Measurements from ENCODE around the gene PAQR9. TPM values are rescaled to one million over a fixed set of nuclear protein-coding genes. Genes with fewer than 3 reads are reported as not detected.

PAQR9 gene
- total RNA-seq, 1 donor from 2014 or later: 15.3 TPM

DNA sequence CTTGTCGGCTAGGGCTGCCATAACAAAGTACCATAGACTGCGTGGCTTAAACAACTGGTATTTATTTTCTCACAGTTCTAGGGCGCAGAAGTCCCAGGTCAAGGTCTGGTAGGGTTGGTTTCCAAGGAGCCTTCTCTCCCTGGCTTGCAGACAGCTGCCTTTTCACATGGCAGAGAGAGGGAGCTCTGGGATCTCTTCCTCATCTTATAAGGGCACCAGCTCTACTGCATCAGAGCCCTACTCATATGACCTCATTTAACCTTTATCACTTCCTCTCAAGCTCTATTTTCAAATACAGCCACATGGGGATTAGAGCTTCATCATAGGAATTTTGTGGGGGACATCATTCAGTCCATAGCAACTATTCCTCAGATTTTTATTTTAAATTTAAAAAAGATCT is 17.6 kb upstream of the PAQR9 start:
- intact Hi-C loops (cut with micrococcal nuclease): no loop called here
- Histone ChIP-seq H3K36me3 (no peaks in the 10 kb centered on the region), H3K4me3 (no peak overlapping the region), H3K27me3 (ENCODE audit: low read depth) (no peaks in the 10 kb centered on the region), H3K9me3 (replicated peaks) (no peaks in the 10 kb centered on the region), H3K4me1 (peaks cover 20% of the 10 kb centered on the region), H3K27ac (replicated peaks) (no peak overlapping the region)
- DNase-seq: no peak
- TF ChIP-seq, protein P1, sequence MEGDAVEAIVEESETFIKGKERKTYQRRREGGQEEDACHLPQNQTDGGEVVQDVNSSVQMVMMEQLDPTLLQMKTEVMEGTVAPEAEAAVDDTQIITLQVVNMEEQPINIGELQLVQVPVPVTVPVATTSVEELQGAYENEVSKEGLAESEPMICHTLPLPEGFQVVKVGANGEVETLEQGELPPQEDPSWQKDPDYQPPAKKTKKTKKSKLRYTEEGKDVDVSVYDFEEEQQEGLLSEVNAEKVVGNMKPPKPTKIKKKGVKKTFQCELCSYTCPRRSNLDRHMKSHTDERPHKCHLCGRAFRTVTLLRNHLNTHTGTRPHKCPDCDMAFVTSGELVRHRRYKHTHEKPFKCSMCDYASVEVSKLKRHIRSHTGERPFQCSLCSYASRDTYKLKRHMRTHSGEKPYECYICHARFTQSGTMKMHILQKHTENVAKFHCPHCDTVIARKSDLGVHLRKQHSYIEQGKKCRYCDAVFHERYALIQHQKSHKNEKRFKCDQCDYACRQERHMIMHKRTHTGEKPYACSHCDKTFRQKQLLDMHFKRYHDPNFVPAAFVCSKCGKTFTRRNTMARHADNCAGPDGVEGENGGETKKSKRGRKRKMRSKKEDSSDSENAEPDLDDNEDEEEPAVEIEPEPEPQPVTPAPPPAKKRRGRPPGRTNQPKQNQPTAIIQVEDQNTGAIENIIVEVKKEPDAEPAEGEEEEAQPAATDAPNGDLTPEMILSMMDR (IDR thresholded peaks at IDR 0.05; ENCODE audit: borderline replicate concordance): no peak

DNA sequence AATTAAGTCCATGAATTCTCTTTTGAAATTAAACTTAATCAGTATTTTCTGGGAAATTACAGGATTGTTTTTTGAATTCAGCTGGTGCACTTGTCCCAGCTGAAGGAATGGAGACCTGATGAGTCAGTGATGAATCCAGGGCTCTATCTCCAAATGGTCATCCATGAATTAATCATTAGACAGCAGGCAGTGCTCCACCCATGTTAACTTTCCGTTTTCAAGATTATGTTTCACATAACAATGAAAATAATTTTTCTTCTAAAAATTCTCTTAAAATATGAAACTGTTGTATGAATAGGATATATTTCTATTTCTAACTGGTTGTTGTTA is 13.9 kb upstream of the PAQR9 start:
- TF ChIP-seq, protein P1 (IDR thresholded peaks at IDR 0.05; ENCODE audit: borderline replicate concordance): no peak
- intact Hi-C loops (cut with micrococcal nuclease): no loop called here
- Histone ChIP-seq H3K27me3 (ENCODE audit: low read depth) (no peaks in the 10 kb centered on the region), H3K4me3 (no peak overlapping the region), H3K9me3 (replicated peaks) (no peaks in the 10 kb centered on the region), H3K4me1 (peaks cover 45% of the 10 kb centered on the region), H3K27ac (replicated peaks) (peak overlapping the region; percentile 87), H3K36me3 (no peaks in the 10 kb centered on the region)
- DNase-seq: no peak

DNA sequence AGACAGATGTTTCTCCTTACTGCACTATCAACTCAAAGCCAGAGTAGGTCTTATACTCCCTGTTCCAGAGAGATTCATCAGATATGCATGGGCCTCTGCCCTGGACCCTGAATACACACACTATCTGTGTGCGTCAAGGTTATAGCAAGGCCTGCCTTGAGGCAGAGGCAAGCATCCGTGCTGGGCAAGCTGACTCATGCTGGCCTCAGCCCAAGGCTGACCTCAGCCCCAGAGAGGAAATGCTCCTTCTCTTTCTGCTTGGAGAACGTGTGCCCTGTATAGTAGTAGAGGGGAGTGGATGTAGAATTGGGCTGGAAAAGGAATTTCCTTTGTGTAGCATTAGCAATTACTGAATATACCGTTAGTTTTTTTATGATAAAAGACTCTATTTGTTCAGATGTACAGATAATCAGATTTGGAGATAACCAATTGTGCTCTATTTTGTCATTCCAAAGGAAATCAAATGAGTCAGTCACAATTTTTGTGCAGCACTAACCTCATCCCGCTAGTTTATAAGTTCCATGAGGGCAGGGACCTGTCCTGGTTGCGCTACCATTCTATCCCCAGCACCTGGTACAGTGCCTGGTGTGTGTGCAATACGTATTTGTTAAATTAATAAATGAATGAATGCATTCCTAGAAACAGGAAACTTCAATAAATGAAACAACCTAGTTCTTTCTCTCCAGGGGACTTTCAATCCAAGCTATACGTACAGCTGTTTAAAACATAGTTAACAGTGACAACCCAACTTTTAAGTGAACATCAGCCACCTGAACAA is 13.3 kb upstream of the PAQR9 start:
- H3K9me3 ChIP-seq (replicated peaks): no peaks in the 10 kb centered on the region
- intact Hi-C loops (cut with micrococcal nuclease): no loop called here
- peaks cover 50% of the 10 kb centered on the region for H3K4me1 ChIP-seq
- no peaks in the 10 kb centered on the region for H3K27me3 ChIP-seq (ENCODE audit: low read depth)
- no peaks in the 10 kb centered on the region for H3K36me3 ChIP-seq
- TF ChIP-seq, protein P1 (IDR thresholded peaks at IDR 0.05; ENCODE audit: borderline replicate concordance): no peak
- DNase-seq: peak; percentile 90
- H3K27ac ChIP-seq (replicated peaks): peak overlapping the region; percentile 87
- no peak overlapping the region for H3K4me3 ChIP-seq

DNA sequence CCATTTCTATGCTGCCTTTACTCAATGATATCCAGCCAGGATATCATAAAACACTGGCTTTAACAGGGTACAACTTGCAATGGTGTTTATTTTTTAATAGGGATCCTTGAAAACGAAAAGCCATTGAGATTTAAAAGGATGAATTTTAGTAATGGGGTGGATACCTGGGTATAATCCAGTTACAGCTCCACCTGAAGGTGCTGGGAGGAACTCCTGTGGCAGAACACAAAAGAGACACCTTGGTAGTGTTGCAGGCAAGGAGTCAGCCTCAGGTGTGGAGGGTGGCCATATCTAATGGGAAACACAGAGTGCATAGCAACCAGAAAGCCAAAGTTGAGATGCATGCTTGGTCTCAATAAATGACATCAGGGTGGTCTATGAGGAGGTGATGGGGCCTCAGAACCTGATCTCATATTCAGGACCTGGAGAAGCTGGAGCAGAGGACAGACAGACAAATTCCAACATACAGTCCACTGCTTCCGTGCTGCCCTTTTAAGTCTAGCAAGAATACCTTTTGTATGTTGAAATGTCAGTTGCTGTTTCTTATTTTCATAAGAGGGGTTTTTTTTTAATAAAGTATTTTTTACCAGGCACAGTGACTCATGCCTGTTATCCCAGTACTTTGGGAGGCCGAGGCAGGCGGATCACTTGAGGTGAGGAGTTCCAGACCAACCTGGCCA is 12.0 kb upstream of the PAQR9 start:
- Histone ChIP-seq H3K9me3 (replicated peaks) (no peaks in the 10 kb centered on the region), H3K36me3 (no peaks in the 10 kb centered on the region), H3K27me3 (ENCODE audit: low read depth) (no peaks in the 10 kb centered on the region), H3K4me1 (peaks cover 54% of the 10 kb centered on the region), H3K4me3 (no peak overlapping the region), H3K27ac (replicated peaks) (peak overlapping the region; percentile 87)
- DNase-seq: no peak
- intact Hi-C loops (cut with micrococcal nuclease): no loop called here
- TF ChIP-seq, protein P1 (IDR thresholded peaks at IDR 0.05; ENCODE audit: borderline replicate concordance): no peak

DNA sequence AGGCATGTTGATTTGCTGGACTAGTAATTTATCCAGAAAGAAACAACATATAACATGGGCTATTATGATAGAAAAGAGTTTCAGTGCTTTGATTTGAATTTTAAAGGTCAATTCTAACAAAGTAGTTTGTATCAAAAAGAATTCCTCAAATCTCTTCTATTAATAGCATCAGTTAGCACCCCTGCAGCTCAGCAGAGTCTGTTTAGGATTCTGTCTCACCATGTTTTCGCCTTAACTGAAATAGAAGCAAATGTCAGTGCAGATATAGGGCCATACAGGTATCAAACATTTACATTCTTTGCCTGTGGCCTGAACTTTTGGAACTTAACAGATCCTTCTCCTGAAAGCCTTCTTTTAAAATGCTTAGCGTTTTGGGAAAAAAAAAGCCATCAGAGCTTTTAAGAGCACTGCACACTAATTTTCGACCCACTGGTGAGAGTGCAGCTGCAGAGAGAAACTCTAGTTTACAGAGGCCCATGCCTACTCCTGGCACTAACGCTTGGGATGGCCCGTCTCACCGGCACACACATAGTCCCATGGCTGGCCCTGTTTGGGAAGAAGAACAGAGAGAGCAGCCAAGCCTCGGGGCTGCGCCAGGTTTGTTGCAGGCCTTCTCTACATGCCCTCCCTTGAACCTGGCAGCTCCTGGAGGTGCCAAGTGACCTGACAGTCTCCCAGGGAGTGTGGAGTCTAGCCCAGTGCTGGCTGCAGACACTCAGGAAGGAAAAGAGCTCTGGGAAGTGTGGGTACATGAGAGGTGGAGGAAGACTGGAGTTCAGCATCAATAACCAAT is 9.9 kb upstream of the PAQR9 start:
- DNase-seq: peak; percentile 83

More for the DNA sequence above, 9.9 kb upstream of the PAQR9 start:
- intact Hi-C loops (cut with micrococcal nuclease): no loop called here
- Histone ChIP-seq H3K4me1 (peaks cover 54% of the 10 kb centered on the region), H3K36me3 (no peaks in the 10 kb centered on the region), H3K27me3 (ENCODE audit: low read depth) (peaks cover 6% of the 10 kb centered on the region), H3K9me3 (replicated peaks) (no peaks in the 10 kb centered on the region), H3K27ac (replicated peaks) (peak overlapping the region; percentile 87), H3K4me3 (peak overlapping the region; percentile 7)
- TF ChIP-seq, protein P1 (IDR thresholded peaks at IDR 0.05; ENCODE audit: borderline replicate concordance): no peak
